ENCODE measurements around the gene CAMKV.
"Not testable (repeated sequence)": the region's sequence is repeated elsewhere in the genome, so short reads cannot be mapped to it uniquely, and the experiment has no call there.

CAMKV gene

DNA sequence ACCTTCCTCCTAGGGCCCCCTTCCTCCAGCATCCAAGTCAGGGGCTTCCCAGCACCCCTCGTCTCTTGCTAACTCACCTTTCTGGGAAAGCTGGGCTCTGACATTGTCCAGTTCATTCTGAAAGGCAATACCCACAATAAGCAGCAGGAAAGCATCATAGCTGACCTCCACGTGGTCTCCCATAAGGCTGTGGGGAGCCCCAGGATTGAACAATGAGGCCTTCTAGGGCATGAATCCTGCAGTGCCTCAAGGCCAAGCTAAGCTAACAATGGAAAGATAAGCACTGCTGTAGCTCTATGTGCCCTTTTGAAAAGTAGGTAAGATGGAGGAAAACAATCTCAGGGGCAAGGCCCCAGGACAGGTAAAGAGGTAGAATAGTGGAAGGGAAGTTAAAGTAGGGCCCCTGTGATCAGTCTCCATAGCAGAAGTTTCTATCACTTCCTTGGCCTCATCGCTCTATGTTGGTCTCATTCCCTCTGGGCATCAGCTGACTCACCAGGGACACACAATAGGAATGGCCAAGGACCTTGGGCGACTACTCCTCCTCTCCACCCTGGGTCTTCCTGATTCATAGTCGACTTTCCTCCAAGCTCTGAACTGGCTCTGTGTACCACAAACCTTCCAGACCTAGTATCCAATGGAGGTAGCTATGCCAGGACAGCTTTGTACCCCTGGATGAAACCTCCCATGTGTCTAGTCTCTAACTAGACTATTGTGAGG, 25.1 kb downstream of the CAMKV start:
- no peak for DNase-seq

DNA sequence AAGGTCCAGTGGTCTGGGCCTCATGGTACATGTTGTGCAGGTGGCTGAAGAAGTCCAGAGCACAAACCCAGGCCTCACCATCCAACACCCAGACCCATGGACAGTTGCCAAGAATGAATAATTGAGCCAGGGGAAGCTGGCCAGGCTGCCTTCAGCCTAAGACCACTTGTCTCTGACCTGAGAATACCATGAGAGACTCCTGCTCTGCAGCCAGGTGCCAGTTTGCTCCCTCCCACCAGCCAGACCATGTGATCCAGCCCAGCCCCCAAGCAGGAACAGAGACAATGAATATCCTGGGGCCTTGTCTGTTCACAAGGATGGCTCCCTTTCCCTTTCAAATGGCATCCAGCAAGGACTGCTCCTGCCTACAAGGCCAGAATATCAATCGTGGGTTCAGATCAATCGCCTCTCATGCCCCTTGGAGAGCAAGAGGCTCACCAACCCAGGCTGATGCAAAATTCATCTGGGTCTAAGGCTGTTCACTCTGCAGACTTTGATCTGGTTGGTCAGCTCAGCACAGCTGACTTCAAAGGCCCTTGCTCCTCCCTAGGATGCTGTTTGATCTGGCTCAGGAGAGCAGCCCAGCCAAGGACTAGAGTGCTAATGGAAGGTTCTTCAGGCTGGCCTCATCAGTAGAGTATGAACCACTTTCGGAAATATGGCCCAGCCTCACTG, 26.7 kb downstream of the CAMKV start:
- DNase-seq = no peak

DNA sequence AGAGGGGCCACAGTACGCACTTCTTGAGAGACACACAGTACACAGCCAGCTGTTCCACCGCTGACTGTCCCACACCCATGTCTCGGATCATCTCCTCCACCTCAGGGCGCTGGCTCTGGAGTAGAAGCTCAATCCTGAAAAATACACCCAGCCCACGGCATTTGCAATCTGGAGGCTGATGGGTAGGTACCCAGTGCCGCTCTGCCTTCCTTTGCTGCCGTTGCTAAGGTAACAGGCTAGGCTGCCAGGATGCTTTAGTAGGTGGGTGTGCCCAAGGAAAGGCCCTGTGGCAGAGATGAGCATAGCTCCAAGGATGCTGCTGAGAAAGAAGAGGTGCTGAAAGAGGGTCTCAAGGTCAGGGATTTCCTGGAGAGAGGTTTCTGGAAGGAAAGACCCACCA, 27.9 kb downstream of the CAMKV start:
- no peak for DNase-seq

DNA sequence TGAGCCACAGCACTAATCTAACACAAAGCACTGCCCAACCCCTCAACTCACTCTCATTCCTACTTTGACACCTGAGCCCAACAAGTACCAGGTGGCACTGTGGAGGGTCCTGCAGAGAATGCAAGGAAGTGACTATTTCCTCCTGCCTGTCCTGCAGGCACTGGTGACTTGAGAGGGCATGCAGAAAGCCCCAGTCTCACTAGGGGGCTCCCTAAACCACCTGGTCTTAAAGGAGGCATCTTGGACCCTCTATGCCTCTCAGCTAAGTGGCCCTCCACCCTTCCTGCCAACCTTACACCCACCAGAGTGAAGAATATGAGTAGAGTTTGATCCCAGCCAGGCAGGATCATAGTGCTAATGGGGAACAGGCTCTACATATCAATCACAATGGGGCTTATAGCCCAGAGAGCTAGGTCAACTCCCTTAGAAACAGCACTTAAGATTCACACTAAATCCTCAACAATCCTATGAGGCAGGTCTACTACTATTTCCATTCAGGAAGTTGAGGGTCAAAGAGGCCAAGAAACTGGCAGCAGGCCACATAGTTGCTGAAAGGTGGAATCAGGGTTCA, 28.5 kb downstream of the CAMKV start:
- peak in 1 of 2 experiments; percentile 14 for DNase-seq

DNA sequence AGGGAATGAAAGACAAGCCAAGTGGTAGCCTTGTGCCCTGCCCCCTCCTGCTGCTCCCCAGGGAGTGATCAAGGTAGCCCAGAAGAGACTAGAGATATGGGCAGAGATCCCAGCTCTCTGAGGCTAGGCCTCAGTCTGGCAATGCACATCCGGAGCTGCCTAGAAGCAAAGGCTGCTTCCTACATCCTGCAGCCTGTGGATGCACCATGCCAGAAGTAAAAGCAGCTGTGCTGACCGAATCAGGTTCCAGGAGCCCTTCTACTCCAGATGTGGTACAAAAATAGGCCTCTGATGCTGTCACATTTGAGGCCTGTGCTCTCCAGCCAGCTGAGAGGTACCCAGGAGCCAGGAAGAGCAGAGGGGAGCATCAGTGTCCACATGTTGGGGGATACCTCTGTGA, 29.3 kb downstream of the CAMKV start:
- no peak for DNase-seq

DNA sequence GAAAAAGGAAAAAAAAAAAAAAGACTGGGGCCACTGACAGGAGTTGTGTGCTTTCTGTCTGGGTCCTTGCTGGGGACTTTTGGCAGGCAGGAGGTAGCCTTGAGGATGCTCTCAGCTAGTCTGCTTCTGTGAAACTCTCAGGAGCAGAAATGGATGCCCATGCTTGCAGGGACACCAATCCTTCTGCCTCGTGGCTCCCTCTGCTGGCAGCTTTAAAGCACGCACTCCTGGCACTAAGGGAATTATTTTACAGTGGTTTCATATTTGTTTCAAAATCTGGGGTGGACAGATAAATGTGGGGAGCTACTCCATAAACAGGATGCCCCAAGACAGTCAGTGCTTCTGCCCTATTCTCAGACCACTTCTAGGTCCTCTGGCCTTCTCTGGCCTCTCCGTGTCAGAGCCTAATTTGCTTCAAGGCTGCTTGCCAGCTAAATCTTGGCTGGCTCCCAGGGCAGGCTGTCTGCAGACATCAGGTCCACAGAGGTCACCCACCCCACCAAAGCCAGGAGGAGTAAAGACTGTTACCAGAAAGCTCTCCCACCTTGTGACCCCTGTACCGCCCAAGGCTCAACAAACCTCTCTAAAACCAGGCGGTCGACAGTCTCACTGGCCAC, 30.4 kb downstream of the CAMKV start:
- DNase-seq = peak; percentile 47 to 61

DNA sequence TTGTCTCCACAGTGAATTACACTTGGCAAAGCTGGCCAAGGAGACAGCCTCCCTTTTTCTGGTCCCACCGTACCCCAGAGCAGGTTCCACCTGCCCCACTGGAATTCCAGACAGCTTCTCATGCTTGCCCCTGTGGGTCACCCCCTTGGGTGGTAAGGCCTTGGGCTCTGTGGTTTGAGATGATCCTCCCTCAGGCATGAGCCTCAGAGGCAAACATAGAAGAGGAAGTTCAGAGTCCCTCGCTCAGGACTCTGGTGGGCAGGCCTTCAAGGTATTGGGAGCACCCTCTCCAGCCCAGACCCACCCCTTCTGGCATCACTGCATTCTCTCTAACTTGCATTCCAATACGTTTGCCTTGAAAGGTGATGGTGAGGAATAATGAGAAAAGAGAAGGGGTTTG, 38.4 kb downstream of the CAMKV start:
- no peak for DNase-seq

DNA sequence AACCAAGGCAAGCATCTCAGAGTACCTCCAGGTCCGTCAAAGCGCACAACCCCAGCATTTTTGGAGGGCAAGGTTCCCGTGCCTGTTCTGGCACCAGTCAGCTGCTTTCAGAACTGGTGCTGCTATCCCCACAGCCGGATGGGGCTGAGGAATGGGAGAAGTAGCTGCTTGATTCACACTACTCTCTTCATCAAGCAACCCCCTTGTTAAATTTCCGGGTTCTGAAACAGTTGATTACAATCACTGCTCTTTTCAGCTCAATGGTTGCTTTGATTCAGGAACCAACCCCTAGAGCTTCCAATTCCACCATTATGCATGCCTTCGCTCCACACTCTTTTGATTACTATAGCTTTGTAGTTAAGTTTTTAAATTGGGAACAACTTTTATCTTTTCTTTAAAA, 43.7 kb downstream of the CAMKV start:
- DNase-seq = no peak

DNA sequence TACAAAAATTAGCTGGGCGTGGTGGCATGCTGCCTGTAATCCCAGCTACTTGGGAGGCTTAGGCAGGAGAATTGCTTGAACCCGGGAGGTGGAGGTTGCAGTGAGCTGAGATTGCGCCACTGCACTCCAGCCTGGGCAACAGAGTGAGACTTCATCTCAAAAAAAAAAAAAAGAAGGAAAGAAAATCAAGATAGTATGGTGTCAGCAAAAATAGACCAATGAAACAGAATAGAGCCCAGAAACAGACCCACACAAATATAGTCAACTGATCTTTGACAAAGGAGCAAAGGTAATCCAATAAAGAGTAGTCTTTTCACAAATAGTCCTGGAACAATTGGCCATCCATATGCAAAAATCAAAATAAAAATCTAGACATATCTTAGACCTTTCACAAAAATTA, 46.6 kb downstream of the CAMKV start:
- not testable (repeated sequence) for DNase-seq

DNA sequence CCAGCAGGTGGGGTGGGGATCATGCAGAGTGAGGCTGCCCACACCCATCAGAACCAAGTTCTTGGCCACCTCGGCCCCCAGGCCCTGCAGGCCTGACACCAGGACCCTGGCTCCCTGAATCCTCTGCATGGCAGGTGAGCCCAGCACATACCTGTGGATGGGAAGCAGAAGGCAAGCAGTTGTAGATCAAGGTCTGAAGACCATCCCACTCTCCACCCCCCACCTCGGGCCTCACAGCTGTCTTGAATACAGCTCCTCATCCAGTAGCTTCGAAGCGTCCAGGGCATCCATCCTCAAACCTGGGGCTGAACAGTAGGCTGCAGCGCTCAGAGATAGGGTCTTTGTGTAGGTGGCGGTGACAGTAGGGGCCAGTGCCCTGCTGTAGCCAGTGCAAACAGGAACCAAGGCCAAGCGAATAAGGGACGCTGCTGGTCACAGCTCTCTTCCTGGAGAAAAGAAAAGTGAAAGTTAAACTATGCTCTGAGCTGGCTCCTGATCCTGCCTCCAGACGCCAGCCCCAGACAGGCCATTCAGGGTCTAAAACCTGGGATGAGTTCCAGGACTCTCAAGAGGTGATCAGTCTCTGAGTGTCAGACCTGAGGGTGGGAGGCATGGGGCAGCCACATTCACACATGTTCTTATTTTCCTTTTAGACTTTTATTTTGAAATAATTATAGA, 56.1 kb downstream of the CAMKV start, which contains the start of gene UBA7:
TSS of gene UBA7 (minus strand) at position 457 of the 678 bp plus-strand sequence. CDS start at position 291, 166 bp downstream.
- peak in 1 of 2 experiments; percentile 7 for DNase-seq

DNA sequence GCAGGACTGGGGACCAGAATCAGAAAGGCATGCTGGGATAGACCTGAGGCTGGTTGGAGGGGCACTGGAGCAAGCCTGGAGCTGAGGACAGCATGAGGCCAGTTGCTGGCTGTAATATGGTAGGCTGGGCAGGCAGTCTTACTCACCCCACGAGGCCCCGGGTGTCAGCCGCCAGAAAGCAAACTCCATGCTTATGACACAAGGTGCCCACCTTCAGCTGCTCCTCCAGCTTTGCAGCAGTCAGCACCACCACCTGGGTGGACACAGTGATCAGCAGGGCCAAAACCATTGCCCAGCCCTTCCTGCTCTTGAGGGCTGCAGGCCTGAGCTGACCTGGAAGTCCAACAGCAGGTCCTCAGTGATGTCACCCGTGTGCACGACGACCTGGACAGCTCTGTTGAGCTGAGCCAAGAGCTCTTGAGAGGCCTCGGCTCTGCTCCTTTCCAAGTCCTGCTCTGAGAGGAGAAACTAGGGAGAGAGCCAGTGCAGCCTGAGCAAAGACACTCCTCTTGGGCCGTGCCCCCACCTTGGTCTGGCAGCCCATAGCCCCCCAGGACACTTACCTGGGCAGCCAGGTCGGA, 56.7 kb downstream of the CAMKV start:
- DNase-seq = no peak

Measured in NCI-H446 (cell line).